NCI-H460 (cell line): ENCODE data around the gene B3GNT3. TPM values are rescaled to one million over a fixed set of nuclear protein-coding genes. Genes with fewer than 3 reads are reported as not detected.
"Not testable (repeated sequence)": the region's sequence is repeated elsewhere in the genome, so short reads cannot be mapped to it uniquely, and the experiment has no call there.

Source experiments
- DNase-seq: peaks from one replicate; pipeline ENCODE4 v3.0.0-alpha.2; 2016; ENCODE audit warnings: low read depth; ENCODE audit errors: extremely low read depth
- total RNA-seq: library from RNA; depleted of rRNA; stranded (reverse); fragments of >200 nt; shearing (Covaris generic); gene quantifications from 2 replicates; pipeline ENCODE4 v1.2.3, GENCODE V29; 2014

B3GNT3 gene
- total RNA-seq, 1 experiment from 2014 or later: 0.05 TPM

GRCh38 chr19:17796013-17796837 lies 1.3 kb downstream of the B3GNT3 start:
- DNase-seq: no peak

DNA sequence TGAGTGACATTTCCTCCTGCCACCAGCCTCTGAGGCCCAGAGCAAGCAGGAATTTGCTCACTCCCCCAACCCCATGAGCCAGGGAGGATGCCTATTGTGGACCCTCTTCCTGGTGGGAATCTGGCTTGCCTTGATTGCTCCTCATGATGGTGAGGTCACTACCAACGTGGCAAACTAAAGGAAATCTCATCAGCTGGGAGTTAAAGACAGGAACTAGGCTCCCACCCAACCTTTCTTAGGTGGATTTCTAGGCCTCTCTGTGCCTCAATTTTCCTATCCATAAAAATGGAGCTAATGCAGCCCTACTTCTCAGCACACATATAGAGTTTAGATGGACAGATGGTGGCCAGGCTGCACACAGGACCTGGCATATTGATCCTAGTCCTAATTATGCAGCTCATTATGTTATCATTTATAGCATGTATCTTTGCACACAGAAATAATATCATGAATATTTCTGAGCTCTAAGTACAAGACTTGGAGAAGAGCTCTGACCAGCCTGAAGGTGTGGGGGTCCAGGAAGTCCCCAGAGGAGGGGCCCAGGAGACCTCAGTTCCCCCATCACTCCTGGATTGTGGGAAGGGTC lies 2.0 kb downstream of the B3GNT3 start:
- DNase-seq: no peak

DNA sequence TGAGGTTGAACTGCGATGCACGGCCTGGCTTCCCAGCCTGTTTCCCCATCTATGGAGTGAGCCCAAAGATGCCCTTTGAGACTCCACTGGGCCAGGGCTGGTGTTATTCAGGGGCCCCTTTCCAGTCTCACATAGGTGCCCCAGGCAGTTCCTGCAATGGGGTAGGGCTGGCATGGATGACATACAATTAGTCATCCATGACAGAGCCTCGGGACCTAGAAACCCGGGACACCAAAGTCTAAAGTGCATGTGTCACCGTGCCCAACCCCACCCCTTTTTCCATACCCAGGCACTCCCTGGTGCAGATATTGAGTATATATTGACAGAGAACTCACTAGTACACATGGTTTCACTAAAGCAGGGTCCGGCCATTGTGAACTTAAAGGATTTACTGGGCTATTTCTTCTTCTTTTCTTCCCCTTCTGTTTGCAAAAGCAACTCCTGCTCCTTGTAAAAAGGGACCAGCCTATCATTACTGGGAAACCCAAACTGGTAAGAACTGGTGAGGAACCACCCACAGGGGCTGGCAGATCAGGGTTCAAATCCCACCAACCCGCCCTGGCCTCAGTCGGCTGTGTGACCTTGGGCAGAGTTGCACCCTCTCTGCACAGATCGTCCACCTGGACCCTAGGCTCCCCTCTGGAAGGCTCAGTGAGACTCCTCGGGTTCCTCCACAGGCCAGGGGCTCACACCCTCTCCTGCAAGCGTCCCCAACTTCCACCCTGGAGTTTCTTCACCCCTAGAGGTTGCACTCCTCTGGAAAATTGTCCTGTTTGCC lies 2.7 kb downstream of the B3GNT3 start:
- DNase-seq: peak; percentile 54

DNA sequence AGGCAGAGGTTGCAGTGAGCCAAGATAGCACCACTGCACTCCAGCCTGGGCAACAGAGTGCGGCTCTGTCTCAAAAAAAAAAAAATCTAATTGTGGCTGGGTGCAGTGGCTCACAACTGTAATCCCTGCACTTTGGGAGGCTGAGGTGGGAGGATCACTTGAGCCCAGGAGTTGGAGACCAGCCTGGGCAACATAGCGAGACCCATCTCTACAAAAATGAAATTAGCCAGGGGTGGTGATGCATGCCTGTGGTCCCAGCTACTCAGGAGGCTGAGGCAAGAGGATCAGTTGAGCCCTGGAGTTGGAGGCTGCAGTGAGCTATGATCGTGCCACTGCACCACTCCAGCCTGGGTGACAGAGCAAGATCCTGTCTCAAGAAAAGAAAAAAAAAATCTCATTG lies 3.7 kb downstream of the B3GNT3 start:
- DNase-seq: not testable (repeated sequence)

DNA sequence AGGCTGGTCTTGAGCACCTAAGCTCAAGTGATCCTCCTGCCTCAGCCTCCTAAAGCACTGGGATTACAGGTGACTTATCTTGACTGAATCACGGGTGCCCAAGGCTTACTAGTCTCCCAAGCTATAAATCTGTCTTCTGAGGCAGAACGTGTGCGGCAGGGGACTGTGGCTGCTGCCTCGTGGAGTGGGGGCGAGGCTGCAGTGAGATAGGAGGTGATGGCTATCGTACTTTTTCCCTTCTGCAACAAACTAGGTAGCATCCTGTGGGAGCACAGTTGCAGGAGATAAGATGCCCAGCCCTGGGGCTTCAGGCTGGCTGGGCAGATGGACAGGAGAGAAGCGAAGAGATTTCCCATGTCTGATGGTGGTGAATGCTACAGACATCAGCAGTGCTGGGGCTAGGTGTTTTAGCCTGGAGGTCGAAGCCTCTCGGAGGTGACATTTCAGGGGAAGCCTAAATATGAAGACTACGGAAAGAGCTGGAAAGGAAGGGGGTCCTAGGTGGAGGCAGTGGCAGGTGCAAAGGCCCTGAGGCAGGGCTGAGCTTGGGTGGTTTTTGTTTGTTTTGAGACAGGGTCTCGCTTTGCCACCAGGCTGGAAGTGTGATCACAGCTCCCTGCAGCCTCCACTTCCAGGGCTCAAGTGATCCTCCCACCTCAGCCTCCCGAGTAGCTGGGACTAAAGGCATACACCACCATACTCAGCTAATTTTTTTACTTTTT lies 7.4 kb downstream of the B3GNT3 start:
- DNase-seq: no peak

DNA sequence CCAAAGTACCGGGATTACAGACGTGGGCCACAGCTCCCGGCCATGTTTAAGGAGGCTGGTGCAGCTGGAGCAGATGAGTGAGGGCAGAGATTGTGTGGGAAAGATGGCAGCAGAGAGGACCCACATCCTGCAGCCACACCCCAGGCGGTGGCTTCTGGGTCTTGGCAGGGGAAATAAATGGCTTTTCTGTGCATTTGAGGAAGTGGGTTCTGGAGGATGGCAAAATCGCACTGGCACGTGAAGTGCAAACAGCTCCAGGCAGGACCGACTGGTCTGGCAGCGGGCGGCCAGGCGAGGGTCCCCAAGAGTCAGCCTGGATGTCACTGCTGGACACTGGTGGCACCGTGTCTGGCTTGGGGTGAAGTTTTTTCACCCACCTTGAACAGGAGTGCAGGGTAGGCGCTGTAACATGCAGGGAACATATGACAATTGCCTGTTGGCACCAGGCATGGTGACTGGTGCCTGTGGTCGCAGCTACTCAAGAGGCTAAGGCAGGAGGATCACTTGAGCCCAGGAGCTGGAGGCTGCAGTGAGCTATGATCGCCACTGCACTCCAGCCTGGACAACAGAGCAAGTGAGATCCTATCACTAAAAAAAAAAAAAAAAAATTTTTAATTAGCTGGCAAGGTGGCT lies 8.4 kb downstream of the B3GNT3 start:
- DNase-seq: no peak

- DNase-seq: no peak
Measured at GRCh38 chr19:17805427-17805826, 10.5 kb downstream of the B3GNT3 start.

DNA sequence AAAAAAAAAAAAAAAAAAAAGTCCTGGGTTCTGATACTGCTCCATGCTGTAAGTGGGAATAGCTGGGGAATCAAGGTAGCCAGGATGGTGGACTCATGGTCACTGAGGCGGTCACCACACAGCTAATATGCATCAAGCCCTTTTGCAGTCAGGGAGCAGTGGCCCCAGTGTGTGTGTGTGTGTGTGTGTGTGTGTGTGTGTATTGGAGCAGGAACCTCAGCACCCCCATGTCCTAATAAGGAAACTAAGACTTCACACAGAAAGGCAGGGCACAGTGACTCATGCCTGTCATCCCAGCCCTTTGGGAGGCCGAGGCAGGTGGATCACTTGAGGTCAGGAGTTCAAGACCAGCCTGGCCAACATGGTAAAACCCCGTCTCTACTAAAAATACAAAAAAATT lies 12.0 kb downstream of the B3GNT3 start:
- DNase-seq: no peak

- no peak for DNase-seq
Measured at GRCh38 chr19:17807731-17808316, 12.9 kb downstream of the B3GNT3 start.

DNA sequence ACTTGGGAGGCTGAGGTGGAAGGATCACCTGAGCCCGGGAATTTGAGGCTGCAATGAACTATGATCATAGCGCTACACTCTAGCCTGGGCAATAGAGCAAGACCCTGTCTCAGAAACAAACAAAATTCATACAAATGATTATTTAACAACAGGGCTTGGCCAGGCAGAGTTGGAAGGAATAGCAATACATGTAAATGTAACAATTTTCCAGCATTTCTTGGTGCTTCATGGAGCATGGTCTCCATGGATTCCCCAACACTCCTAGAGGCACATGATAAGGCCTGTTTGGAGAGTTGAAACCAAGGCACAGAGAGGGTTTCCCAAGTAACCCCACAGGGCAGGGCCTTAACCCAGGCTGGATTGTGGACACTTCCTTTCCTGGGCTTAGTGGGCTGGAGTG lies 16.2 kb downstream of the B3GNT3 start:
- DNase-seq: no peak

DNA sequence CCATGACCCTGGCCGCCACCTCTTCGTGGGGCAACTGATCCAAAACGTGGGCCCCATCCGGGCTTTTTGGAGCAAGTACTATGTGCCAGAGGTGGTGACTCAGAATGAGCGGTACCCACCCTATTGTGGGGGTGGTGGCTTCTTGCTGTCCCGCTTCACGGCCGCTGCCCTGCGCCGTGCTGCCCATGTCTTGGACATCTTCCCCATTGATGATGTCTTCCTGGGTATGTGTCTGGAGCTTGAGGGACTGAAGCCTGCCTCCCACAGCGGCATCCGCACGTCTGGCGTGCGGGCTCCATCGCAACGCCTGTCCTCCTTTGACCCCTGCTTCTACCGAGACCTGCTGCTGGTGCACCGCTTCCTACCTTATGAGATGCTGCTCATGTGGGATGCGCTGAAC lies 16.7 kb downstream of the B3GNT3 start:
- DNase-seq: no peak

- DNase-seq: no peak
Measured at GRCh38 chr19:17812099-17812498, 17.2 kb downstream of the B3GNT3 start.

DNA sequence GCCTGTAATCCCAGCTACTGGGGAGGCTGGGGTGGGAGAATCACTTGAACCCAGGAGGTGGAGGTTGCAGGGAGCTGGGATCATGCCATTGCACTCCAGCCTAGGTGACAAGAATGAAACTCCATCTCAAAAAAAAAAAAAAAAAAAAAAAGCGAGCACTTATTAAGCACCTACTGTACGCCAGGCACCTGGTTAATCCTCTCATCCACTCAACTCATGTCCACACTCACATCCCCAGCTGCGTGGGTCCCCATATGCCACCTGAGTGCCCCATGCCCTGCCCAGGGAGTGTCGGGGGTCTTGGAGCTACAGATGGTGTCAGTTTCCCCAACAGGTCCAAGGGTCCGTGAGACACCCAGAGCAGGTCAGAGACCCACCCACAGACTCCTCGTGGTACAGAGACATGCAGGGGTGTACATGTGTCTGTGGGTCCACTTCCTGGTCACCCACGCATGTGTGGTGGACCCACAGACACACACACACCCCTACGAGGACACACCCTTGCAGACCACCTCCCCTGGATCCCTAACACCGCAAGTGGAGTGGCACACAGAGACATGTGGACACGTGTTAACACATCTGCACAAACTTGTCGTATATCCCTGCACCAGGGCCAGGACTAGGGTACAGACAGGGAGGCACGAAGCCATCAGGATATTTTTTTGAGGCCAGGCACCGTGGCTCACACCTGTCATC lies 22.9 kb downstream of the B3GNT3 start:
- DNase-seq: no peak

GRCh38 chr19:17821190-17821589 lies 26.3 kb downstream of the B3GNT3 start, which contains the start of gene INSL3:
Gene INSL3 (minus strand): TSS chr19:17821519. CDS start chr19:17821506, 13 bp downstream.
- no peak for DNase-seq

DNA sequence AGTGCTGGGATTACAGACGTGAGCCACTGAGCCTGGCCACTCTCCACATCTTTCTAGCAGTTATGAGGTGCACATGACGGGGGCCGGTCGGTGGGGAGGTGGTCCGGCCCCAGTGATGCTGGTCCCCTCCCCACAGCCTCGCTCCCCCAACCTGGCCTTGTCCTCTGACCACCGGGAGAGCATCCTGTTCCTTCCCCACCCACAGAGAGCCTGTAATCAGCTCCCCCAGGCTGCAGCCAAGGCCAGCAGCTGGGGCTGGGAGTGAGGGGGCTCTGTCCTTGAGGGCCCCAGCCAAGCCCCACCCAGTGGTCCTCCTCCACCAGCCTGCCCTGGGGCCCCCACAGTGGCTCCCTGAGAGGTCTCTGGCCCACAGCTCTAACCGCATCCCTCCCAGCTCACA lies 29.4 kb downstream of the B3GNT3 start:
- no peak for DNase-seq

GRCh38 chr19:17826508-17827056 lies 31.6 kb downstream of the B3GNT3 start:
- no peak for DNase-seq

DNA sequence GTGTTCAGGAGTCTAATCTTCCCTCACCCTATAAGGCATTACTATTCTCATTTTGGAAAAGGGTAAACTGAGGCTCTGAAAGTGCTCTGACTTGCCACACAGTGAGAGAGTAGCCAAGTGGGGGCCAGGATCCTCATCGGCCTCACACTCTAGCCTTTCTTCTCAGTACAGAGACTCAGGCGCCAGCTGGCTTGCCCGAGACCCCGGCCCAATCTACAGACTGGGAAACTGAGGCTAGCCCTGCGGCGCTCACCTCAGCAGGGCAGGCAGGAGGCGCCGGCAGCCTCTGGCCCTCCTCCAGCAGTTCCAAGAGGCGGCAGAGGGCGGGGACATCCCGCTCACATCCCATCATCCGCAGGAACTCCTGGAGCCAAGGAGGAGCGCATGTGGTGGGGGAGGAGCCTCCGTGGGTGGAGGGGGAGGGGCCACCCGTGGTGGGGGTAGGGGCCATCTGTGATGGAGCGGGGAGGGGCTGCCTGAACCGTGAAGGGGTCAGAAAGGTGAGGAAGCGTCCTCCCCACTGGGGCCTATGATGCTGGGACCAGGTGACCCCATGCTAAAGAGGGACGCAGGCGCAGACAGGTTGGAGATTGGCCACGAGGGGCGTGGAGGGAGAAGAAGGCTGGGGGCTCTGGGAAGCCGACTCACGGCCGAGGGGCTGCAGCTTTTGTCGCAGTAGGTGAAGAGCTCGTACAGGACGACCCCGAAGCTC lies 35.1 kb downstream of the B3GNT3 start:
- DNase-seq: peak; percentile 65
